ENCODE measurements around the gene GADD45GIP1.
"Not testable (repeated sequence)": the region's sequence is repeated elsewhere in the genome, so short reads cannot be mapped to it uniquely, and the experiment has no call there.

GADD45GIP1 gene

GRCh38 chr19:12965017-12965811 lies 8.2 kb upstream of the GADD45GIP1 start:
- peak in 54 of 58 donors; percentile 15 to 82 (median 60) for DNase-seq

DNA sequence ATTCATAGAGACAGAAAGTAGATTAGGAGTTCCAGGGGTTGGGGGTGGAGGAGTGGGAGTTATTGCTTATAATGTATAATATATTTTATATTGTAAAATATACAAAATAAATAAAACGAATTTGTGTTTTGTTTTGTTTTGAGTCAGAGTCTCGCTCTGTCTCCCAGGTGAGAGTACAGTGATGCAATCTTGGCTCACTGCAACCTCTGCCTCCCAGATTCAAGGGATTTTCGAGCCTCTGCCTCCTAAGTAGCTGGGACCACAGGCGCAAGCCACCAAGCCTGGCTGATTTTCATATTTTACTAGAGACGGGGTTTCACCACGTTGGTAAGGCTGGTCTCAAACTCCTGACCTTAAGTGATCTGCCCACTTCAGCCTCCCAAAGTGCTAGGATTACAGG lies 2.5 kb upstream of the GADD45GIP1 start:
- DNase-seq = no peak

DNA sequence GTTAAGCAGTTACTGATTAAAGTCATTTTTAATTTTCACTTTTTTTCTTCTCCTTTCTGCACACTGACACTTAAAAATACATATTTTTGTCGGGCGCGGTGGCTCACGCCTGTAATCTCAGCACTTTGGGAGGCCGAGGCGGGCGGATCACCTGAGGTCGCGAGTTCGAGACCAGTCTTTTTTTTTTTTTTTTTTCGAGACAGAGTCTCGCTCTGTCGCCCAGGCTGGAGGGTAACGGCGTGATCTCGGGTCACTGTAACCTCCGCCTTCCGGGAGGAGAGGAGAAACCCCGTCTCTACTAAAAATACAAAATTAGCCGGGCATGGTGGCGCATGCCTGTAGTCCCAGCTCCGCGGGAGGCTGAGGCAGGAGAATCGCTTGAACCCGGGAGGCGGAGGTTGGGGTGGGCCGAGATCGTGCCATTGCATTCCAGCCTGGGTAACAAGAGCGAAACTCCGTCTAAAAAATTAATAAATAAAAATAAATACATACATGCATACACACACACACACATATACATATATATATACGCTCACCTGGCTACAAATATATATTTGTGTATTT lies 448 bp upstream of the GADD45GIP1 start:
- not testable (repeated sequence) for DNase-seq

- DNase-seq = no peak
Measured at GRCh38 chr19:12955996-12956395, 1.0 kb downstream of the GADD45GIP1 start.

GRCh38 chr19:12955575-12955974 lies 1.4 kb downstream of the GADD45GIP1 start:
- DNase-seq = not testable (repeated sequence)

- DNase-seq = no peak
Measured at GRCh38 chr19:12954612-12954962, 2.4 kb downstream of the GADD45GIP1 start.

- peak in 1 of 58 donors; percentile 30 for DNase-seq
Measured at GRCh38 chr19:12953799-12954611, 3.0 kb downstream of the GADD45GIP1 start.

GRCh38 chr19:12953138-12953798 lies 3.8 kb downstream of the GADD45GIP1 start:
- DNase-seq = peak in 52 of 58 donors; percentile 1 to 74 (median 48)

DNA sequence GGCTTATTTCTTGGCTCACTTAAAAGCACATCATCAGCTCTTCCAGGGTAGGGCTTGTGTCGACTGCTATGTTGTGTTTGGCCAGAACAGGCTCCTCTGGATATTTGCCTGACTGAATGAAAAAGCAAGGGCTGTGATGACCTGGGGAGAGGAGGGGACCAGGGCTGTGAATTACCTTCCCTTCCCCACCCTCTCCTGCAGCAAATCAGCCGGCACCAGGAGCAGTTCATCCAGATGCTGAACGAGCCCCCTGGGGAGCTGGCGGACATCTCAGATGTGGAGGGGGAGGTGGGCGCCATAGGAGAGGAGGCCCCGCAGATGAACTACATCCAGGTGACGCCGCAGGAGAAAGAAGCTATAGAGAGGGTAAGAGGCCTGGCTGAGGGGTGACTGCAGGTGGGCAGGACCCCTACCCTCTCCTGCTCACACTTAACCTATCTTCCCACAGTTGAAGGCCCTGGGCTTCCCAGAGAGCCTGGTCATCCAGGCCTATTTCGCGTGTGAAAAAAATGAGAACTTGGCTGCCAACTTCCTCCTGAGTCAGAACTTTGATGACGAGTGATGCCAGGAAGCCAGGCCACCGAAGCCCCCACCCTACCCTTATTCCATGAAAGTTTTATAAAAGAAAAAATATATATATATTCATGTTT lies 4.4 kb downstream of the GADD45GIP1 start:
- peak in 3 of 58 donors; percentile 51 to 60 (median 54) for DNase-seq

- DNase-seq = not testable (repeated sequence)
Measured at GRCh38 chr19:12952050-12952449, 5.0 kb downstream of the GADD45GIP1 start.

DNA sequence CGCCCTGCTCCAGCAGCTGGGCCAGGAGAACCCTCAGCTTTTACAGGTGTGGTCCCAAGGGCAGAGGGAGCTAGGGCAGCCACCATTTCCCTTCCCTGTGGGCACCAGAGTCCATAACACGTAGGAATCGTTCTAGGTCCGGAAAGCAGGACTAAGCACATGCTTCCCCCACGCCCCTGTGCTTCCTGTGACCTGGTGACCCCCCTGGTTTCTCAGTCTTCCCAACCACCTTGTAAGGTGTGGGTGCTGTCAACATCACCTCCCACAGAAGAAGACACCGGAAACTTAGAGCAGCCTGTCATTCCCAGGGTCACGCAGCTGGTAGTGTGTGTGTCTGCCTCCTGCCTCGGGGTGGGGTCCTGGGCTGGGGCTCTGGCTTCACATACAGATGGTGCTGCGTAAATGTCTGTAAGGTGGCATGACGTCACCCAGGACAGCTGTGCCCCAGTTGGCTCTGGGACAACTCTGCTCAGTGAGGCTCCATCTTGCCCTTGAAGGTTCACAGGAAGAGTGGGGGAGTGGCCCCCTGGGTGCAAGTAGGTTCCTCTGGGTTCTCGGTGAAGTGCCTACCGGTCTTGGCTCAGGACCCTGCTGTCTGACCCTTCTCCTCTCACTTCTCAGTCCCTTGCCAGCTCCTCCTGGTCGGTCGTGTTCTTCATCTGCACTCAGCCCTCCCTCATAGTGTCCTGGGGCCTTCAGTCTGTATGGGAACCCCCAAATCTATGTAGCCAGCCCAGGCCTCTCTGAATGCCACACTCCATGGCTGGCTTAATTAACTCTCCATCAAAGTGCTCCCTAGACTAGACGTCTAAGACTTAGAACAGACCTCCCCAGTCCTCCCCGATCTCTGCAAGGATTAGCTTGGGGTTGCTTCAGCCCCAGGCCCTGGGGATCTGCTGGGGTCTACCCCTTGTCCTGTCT lies 7.4 kb downstream of the GADD45GIP1 start:
- DNase-seq = no peak

- DNase-seq = no peak
Measured at GRCh38 chr19:12948612-12949362, 8.2 kb downstream of the GADD45GIP1 start.

GRCh38 chr19:12947702-12948611 lies 9.1 kb downstream of the GADD45GIP1 start:
- peak in 2 of 58 donors; percentile 9 for DNase-seq

- DNase-seq = no peak
Measured at GRCh38 chr19:12946731-12947496, 10.1 kb downstream of the GADD45GIP1 start.

- peak in 12 of 58 donors; percentile 27 to 79 (median 46) for DNase-seq
Measured at GRCh38 chr19:12946092-12946721, 10.8 kb downstream of the GADD45GIP1 start.

- peak; percentile 38 to 93 (median 87) for DNase-seq
Measured at GRCh38 chr19:12945479-12946091, 11.4 kb downstream of the GADD45GIP1 start, which contains the start of gene RAD23A. TSS of gene RAD23A (plus strand) at chr19:12945862. CDS start at chr19:12945949, 87 bp downstream.

Data from anterior cingulate cortex (tissue), 58 donors.